Gastrocnemius medialis (tissue), 4 donors: ENCODE measurements around the gene KANK2.

Experiments used
- POLR2A ChIP-seq, 2 donors: fragments of 450-650 bp; IDR thresholded peaks; one replicate each; pipeline ENCODE4 v1.6.1; 2017; ENCODE audit warnings: antibody characterized with exemption in 2 of 2, mild to moderate bottlenecking in 2 of 2, moderate library complexity in 2 of 2
- TF ChIP-seq, protein P1 (sequence below), 5 experiments: fragments of 450-650 bp in 3 of 5; fragments of 200-600 bp in 2 of 5; sonication (generic) in 2 of 5; IDR thresholded peaks in 4 of 5; conservative IDR thresholded peaks in 1 of 5; 1 replicate in 4 of 5; 2 replicates in 1 of 5; pipeline ENCODE4 v1.5.1; 2016 to 2019; ENCODE audit warnings: antibody characterized with exemption in 5 of 5, mild to moderate bottlenecking in 3 of 5, moderate library complexity in 3 of 5

- TF ChIP-seq, protein P1, sequence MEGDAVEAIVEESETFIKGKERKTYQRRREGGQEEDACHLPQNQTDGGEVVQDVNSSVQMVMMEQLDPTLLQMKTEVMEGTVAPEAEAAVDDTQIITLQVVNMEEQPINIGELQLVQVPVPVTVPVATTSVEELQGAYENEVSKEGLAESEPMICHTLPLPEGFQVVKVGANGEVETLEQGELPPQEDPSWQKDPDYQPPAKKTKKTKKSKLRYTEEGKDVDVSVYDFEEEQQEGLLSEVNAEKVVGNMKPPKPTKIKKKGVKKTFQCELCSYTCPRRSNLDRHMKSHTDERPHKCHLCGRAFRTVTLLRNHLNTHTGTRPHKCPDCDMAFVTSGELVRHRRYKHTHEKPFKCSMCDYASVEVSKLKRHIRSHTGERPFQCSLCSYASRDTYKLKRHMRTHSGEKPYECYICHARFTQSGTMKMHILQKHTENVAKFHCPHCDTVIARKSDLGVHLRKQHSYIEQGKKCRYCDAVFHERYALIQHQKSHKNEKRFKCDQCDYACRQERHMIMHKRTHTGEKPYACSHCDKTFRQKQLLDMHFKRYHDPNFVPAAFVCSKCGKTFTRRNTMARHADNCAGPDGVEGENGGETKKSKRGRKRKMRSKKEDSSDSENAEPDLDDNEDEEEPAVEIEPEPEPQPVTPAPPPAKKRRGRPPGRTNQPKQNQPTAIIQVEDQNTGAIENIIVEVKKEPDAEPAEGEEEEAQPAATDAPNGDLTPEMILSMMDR (IDR thresholded peaks at IDR 0.05 in 4 of 5, conservative IDR thresholded peaks at IDR 0.05 in 1 of 5) = no peak
- no peak for TF ChIP-seq POLR2A (IDR thresholded peaks at IDR 0.05)
Measured at GRCh38 chr19:11232555-11232954, 35.2 kb upstream of the KANK2 start.
